GM18907 (cell line): ENCODE data around the gene TMEM120A.

ENCODE experiments used
- ATAC-seq: cut with Tn5 transposase; IDR thresholded peaks from one replicate; pipeline ENCODE4 v1.9.1; 2021; ENCODE audit warnings: mild to moderate bottlenecking, moderate library complexity; ENCODE audit not compliant: unreplicated experiment

TMEM120A gene

DNA sequence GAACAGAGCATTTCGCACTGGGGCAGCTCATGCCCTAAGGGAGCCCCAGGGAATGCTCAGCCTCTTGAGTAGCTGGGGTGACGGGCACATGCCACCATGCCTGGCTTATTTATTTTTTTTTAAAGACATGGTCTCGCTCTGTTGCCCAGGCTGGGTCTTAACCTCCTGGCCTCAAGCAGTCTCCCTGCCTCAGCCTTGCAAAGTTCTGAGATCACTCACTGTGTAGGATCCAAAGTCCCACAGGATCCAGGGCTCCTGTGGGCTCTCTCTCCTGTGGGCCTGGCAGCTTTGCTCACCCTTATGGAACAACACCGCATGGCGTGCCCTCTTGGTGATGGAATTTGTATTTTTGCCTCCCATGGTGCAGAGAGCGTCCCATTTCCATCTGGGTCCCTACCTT lies 34.0 kb downstream of the TMEM120A start:
- ATAC-seq = no peak

DNA sequence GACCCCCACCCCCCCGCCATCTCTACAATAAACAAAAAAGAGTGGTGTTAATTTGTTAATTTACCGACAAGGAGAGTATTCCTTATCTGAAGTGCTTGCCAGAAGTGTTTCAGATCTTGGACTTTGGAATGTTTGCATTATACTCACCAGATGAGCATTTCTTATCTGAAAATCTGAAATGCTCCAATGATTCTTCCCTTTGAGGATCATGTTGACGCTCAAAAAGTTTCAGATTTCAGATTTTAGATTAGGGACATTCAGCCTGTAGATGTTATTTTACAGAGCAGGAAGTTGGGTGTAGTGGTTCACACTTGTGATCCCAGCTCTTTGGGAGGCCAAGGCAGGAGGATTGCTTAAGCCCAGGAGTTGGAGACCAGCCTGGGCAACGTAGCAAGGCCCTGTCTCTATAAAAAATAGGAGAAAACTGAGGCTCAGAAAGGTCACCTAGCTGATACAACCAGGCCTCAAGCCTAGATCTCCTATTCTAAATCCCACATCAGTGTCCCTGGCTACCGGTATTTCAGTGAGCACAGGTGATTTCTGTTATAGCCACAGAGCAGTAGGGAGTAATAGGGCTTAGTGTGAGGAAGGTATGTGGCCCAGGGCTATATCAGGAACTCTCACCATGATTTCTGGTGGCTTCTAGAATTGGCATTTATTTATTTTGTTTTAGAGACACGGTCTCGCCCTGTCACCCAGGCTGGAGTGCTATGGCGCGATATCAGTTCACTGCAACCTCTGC lies 35.4 kb downstream of the TMEM120A start:
- no peak for ATAC-seq

DNA sequence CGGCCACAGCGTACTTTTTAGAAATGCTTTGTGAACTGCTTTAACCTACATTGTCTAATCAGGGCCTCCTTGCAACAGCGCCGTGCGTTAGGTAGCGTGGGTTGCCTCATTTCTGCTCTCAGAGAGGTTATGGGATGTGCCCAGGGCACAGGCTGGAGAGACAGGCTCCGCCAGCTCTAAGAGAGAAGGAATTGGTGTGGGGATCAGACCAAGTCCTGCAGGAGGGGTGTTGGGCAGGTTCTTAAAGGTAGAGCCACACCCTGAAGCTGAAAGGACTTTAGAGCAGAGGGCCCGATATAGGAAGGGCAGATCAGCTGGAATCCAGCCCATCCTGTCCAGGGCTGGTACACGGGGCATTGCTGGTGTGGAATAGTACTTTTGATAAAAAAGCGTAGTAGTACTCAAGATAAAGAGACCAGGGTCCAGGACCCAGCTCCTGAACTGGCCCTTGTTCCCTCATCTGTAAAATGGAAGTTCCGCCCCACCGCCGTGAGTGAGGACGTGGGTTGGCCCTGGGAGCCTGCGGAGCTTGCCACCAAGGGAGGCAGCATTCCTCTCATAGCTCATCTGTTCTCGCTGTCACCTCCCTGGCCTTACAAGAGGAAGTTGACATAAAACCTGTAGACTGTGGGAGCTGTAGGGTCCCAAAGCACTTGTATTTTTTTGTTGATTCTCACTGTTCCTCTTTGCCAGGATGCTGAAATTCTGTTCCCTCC lies 37.2 kb downstream of the TMEM120A start:
- no peak for ATAC-seq

DNA sequence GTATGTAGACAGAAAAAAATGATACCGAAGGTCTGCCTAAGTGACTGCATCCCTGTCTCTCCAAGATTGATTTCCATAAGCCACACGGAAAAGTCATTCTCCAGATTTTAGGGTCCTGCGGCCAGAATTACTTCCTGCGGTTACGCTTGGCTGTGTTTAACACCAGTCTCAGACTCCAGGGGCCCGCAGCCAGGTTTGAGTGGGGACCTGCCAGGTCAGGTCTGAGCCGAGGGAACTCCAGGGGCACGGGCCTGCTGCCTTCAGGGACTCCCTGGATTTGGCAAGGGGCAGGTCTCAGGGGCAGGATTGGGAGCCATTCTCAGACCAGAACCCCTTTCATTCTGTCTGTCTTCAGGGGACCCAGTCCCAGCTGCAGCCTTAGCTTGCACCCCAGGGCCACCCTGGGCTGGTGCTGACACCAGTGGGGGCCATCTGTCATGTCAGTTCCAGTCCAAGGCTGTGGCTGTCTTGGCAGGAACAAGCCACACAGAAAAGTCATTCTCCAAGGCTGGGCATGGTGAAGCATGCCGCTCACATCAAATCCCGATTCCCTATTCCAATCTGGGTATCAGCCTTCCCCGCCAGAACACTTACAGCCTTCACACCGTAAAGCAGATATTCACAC lies 39.0 kb downstream of the TMEM120A start:
- no peak for ATAC-seq

GRCh38 chr7:75953931-75954330 lies 40.5 kb downstream of the TMEM120A start:
- no peak for ATAC-seq

DNA sequence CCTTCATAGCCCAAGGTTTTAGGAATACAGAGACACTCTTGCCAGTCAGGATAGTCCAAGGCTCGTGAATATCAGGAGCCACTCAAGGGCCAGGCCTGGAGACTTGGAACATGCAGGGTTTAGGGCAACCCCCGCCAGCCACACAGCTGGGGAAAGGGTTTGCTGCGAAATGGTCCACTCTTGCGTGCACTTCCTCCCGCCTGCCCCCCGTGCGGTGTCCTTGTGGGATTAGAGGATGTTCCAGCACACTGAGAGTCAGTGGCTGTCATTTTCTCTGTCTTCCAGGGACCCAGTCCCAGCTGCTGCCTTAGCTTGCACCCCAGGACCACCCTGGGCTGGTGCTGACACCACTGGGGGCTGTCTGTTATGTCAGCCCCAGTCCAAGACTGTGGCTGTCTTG lies 41.0 kb downstream of the TMEM120A start:
- no peak for ATAC-seq

DNA sequence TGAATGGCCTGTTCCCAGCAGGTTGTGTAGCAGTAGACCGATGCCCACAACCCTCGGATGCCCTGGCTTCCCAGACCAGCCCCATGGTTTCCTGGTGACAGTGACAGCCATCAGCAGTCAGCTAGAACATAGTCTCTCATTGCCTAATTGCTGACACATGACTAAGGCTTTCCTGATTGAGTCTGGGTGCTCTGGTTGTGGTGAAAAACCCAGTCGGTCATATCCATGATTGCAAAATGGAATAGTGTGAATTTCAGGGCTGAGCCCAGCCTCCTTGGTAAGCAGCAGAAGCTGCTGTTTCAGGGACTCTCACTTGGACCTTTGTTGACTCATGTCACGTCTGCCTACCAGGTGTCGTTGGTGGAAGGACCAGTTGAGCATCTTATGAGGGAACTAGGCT lies 42.9 kb downstream of the TMEM120A start:
- no peak for ATAC-seq

DNA sequence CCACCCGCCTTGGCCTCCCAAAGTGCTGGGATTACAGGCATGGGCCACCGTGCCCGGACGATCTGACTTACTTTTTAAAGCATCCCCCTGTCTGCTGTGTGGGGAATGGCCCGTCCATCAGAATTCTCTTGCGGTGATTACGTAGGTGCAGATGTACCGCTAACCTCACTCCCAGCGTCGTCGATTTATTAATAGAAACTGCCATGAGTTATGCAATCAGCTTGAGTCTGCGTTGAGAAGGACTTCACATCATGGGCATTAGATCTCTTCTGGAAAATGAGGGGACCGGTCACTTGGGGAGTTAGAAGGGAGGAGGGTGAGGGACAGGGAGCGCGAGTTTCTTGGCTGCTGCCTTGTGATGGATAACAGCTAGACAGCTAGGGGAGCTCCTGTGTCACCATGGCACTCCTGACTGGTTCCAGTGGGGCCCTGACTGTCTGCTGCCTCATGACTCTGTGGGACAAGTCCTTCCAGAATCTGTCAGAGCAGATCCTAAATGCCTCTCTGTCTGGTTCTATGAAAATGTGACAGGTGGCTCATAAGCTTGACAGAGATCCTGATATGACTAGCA lies 44.2 kb downstream of the TMEM120A start:
- ATAC-seq = no peak

- ATAC-seq = no peak
These were observed 46.2 kb downstream of the TMEM120A start for GRCh38 chr7:75948179-75948578.

- no peak for ATAC-seq
These were observed 48.1 kb downstream of the TMEM120A start for GRCh38 chr7:75946207-75946855.

DNA sequence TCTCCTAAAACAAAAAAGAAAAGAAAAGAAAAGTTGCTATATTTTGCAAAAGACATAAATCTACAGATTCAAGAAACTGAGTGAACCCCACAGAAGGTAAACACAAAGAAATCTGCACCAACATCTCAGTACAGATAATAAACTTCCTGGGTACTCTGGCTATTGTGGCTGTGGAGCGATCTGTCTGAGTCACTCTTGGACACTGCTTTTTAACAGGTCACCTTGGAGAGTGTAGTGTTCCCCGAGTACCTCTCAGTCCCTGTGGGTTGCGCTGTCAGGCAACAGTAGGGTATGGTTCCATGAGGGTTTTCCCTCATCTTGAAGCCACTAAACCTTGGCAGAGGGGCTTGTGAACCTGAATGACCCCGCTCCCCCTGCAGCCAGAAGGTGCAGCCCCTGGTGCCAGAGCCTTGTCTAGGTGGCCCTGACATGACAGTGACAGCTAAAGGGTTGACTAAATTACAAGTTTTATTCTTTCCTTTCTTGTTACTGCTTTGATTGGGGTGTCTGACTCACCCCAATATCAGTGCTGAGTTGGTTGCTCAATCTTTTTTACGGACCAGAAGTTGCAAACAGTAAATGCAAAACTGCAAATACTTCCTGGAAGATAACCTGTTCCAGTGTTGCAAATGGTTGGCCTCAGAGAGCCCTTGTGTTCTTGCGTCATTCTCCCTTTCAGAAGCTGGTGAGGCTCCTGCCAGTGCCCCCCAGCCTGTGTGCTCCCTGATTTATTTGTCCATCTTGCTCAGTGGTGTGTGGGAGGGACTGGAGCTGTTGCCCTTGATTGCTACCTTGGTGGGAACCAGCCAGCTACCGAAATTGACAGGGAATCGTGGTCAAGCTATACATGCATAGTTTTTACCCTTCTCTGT lies 48.9 kb downstream of the TMEM120A start:
- ATAC-seq = no peak

DNA sequence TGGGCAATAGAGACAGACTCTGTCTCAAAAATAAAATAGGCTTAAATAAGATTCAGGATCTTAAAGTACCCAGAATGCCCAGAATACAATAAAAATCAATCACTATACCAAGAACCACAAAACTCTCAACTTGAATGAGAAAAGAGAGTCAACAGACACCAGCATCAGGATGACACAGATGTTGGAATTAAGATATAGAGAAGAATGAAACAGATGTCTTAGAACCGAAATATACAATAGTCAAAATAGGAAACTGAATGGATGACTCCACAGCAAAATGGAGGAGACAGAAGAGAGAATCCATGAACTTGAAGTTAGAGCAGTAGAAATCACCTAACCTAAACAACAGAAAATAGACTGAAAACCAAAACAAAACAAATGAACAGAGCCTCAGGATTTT lies 49.9 kb downstream of the TMEM120A start:
- no peak for ATAC-seq

- ATAC-seq = no peak
These were observed 50.5 kb downstream of the TMEM120A start for GRCh38 chr7:75943864-75944263.

DNA sequence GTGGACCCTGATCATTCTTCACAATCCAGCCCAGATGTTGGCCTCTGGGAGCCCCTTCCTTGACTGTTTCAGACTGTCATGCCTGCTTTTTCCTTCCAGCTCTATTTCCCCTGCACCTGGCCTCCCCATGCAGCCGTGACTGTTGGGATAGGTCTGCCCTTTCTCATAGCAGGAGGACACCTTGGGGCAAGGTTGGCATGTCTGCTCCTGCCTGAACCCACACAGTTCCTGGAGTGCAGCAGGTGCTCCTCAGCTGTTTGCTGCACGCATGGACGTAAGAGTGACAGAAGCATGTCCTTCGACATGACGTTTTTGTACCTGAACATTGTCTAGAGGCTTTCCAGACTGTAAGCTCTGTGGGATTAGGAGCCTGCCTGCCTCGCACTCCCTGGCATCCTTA lies 55.5 kb downstream of the TMEM120A start:
- ATAC-seq = no peak

GRCh38 chr7:75937958-75938786 lies 56.2 kb downstream of the TMEM120A start:
- no peak for ATAC-seq
